Prostate gland (tissue), 2 donors: ENCODE measurements around the gene RAB2B. TPM values are rescaled to one million over a fixed set of nuclear protein-coding genes. Genes with fewer than 3 reads are reported as not detected.
A peak's percentile ranks its signal among the peaks of the same experiment; 100 is the strongest.

ENCODE experiments used
- DNase-seq: peaks from one replicate; pipeline ENCODE4 v3.0.0-alpha.2; 2019; ENCODE audit warnings: low spot score
- H3K27ac ChIP-seq, 2 donors: fragments of 200-600 bp; sonication (generic); 2 replicates each; pipeline ENCODE4 v1.5.1; 2017 to 2019
- H3K27me3 ChIP-seq: fragments of 200-600 bp; sonication (generic); replicated peaks from 2 replicates; pipeline ENCODE4 v1.5.1; 2019; ENCODE audit not compliant: insufficient read depth
- H3K36me3 ChIP-seq, 2 donors: fragments of 200-600 bp; sonication (generic); 1 replicate in 1 of 2; 2 replicates in 1 of 2; pipeline versions ENCODE4 v1.5.1 to v1.8.1; 2017 to 2019
- H3K4me1 ChIP-seq: fragments of 200-600 bp; sonication (generic); replicated peaks from 2 replicates; pipeline ENCODE4 v1.5.1; 2019
- H3K4me3 ChIP-seq, 2 donors: fragments of 200-600 bp; sonication (generic); 2 replicates each; pipeline ENCODE4 v1.5.1; 2017 to 2019
- H3K9me3 ChIP-seq: fragments of 200-600 bp; sonication (generic); 2 replicates; pipeline ENCODE4 v1.5.1; 2017
- POLR2A ChIP-seq: fragments of 450-650 bp; IDR thresholded peaks from one replicate; pipeline ENCODE4 v1.6.1; 2016; ENCODE audit warnings: antibody characterized with exemption, mild to moderate bottlenecking
- POLR2AphosphoS5 ChIP-seq: sonication (generic); formaldehyde crosslinking; IDR thresholded peaks from one replicate; pipeline ENCODE4 v1.6.1; 2017; ENCODE audit warnings: antibody characterized with exemption
- WGBS: methylation state at CpG from one replicate; pipeline ENCODE4 v1.1.5; 2018; 5-methylcytosine and 5-hydroxymethylcytosine counted together
- intact Hi-C: fragments of 100-400 bp; cut with DNase I; formaldehyde crosslinking; loops from one replicate; pipeline ENCODE4 v1.14.2; 2022
- total RNA-seq, 2 donors: library from RNA; depleted of rRNA; stranded (reverse); fragments of >200 nt; gene quantifications; one replicate each; pipeline ENCODE4 v1.1.0, GENCODE V29; 2016
- TF ChIP-seq, protein P1 (sequence below), 4 experiments: fragments of 200-600 bp in 2 of 4; fragments of 450-650 bp in 2 of 4; sonication (generic) in 2 of 4; IDR thresholded peaks; 1 replicate in 3 of 4; 2 replicates in 1 of 4; pipeline ENCODE4 v1.5.1; 2016 to 2019; ENCODE audit warnings: antibody characterized with exemption in 4 of 4, mild to moderate bottlenecking in 2 of 4, moderate library complexity in 2 of 4

RAB2B gene
- total RNA-seq, 2 donors from 2014 or later: 25.1 to 35.9 TPM

GRCh38 chr14:21486640-21487087 lies 9.9 kb upstream of the RAB2B start:
- intact Hi-C loops: no loop called here
- DNase-seq: no peak
- H3K9me3 ChIP-seq: no peaks in the 10 kb centered on the region
- H3K27me3 ChIP-seq: no peaks in the 10 kb centered on the region
- no peak overlapping the region for H3K27ac ChIP-seq
- peaks cover 5 to 12% of the 10 kb centered on the region in 2 donors for H3K36me3 ChIP-seq
- no peaks in the 10 kb centered on the region for H3K4me1 ChIP-seq
- no peak overlapping the region for H3K4me3 ChIP-seq
- 79% methylated on average over 1 of the region's 1 CpG for WGBS
- TF ChIP-seq POLR2A (no peak), POLR2AphosphoS5 (no peak)

DNA sequence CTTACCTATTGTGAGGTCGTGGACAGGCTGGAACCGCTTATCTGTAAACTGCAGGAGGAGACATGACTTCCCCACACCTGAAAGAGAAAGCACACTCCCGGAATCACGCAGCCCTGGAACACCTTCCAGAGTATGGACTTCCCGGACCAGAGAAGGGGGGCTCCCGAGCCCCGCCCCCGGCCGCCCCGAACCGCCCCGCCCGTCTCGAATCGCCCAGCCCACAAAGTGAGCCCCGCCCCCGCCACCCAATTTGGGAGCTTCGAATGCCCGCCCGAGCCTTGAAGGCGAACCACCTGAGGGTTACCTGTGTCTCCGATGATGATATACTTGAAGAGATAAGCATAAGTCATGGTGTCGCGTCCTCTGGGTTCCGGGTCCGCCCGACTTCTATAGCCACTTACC lies 235 bp downstream of the RAB2B start:
- WGBS: under 1% methylated on average over 21 of the region's 27 CpGs
- intact Hi-C loops: loop anchor here (2.0 kb wide), 1 partner anchor 20 kb away; the partner anchor contains the start of gene CHD8
- DNase-seq: peak; percentile 91
- Histone ChIP-seq H3K36me3 (no peaks in the 10 kb centered on the region), H3K4me1 (no peaks in the 10 kb centered on the region), H3K27ac (peak overlapping the region; percentile 93 to 95), H3K4me3 (peak overlapping the region; percentile 84 to 86), H3K9me3 (no peaks in the 10 kb centered on the region), H3K27me3 (no peaks in the 10 kb centered on the region)
- TF ChIP-seq, protein P1, sequence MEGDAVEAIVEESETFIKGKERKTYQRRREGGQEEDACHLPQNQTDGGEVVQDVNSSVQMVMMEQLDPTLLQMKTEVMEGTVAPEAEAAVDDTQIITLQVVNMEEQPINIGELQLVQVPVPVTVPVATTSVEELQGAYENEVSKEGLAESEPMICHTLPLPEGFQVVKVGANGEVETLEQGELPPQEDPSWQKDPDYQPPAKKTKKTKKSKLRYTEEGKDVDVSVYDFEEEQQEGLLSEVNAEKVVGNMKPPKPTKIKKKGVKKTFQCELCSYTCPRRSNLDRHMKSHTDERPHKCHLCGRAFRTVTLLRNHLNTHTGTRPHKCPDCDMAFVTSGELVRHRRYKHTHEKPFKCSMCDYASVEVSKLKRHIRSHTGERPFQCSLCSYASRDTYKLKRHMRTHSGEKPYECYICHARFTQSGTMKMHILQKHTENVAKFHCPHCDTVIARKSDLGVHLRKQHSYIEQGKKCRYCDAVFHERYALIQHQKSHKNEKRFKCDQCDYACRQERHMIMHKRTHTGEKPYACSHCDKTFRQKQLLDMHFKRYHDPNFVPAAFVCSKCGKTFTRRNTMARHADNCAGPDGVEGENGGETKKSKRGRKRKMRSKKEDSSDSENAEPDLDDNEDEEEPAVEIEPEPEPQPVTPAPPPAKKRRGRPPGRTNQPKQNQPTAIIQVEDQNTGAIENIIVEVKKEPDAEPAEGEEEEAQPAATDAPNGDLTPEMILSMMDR (IDR thresholded peaks at IDR 0.05): no peak
- TF ChIP-seq POLR2A (no peak), POLR2AphosphoS5 (peak; percentile 44)

DNA sequence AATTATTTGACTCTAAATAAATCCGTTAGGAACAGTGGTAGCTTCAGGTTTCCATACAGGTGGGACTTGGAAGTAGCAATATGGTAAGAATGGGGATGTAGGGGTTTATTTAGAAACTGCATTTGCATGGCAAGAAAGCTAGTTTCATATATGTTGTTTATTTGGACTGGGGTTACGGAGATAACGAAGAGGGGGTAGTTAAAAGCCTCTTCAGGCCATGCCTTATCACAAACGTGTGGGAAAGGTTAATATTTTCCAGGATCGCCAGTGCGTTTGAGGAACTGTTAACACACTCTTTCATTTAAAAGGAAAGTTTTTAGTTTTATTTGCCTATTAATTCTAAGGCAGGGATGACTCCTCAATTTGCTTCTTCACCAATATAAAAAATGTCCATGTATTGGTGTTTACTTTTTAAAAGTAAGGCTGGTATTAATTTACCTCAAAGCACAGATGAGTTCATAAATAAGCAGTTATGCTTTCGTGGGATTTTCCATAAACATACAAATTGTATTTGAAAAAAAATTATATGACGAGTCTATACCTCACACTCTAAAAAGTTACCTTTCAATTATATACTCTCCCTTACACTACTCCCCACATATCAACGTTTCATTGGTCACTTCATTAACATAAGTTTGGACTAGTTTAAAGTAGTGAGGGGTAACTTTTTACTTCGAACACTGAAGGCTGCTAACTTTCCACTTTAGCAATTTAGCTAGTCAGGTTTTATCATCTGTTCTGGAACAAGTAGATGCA lies 814 bp downstream of the RAB2B start:
- H3K4me3 ChIP-seq: peak overlapping the region; percentile 84 to 86
- no peaks in the 10 kb centered on the region for H3K4me1 ChIP-seq
- TF ChIP-seq POLR2A (no peak), POLR2AphosphoS5 (no peak)
- TF ChIP-seq, protein P1 (IDR thresholded peaks at IDR 0.05): no peak
- WGBS: 36% methylated on average over 10 of the region's 10 CpGs
- no peaks in the 10 kb centered on the region for H3K9me3 ChIP-seq
- H3K36me3 ChIP-seq: no peaks in the 10 kb centered on the region
- H3K27me3 ChIP-seq: no peaks in the 10 kb centered on the region
- peak overlapping the region; percentile 93 to 95 for H3K27ac ChIP-seq
- intact Hi-C loops: loop anchor here (2.0 kb wide), 1 partner anchor 19 kb away; the partner anchor contains the start of gene CHD8
- DNase-seq: no peak

GRCh38 chr14:21467616-21468015 lies 9.1 kb downstream of the RAB2B start:
- intact Hi-C loops: no loop called here
- no peak for DNase-seq
- no peaks in the 10 kb centered on the region for H3K9me3 ChIP-seq
- no peaks in the 10 kb centered on the region for H3K36me3 ChIP-seq
- WGBS: 95% methylated on average over 1 of the region's 1 CpG
- H3K4me1 ChIP-seq: no peaks in the 10 kb centered on the region
- no peak overlapping the region for H3K4me3 ChIP-seq
- no peaks in the 10 kb centered on the region for H3K27me3 ChIP-seq
- TF ChIP-seq, protein P1 (IDR thresholded peaks at IDR 0.05): no peak
- TF ChIP-seq POLR2A: no peak
- TF ChIP-seq POLR2AphosphoS5: no peak
- no peak overlapping the region for H3K27ac ChIP-seq

GRCh38 chr14:21455912-21456667 lies 20.7 kb downstream of the RAB2B start, which contains the start of gene CHD8:
CHD8 (minus strand) TSS chr14:21456123; CDS start chr14:21431643, 24,480 bp downstream.
- peak within 1 kb of the TSS; percentile 91 to 94 for H3K27ac ChIP-seq
- H3K36me3 ChIP-seq: no peaks in the 10 kb centered on the region
- TF ChIP-seq, protein P1 (IDR thresholded peaks at IDR 0.05): peak; percentile 16 to 72 (median 62)
- peak; percentile 77 for TF ChIP-seq POLR2A
- TF ChIP-seq POLR2AphosphoS5: peak; percentile 98
- no peaks in the 10 kb centered on the region for H3K9me3 ChIP-seq
- H3K4me3 ChIP-seq: peak within 1 kb of the TSS; percentile 55 to 59
- peak; percentile 100 for DNase-seq
- no peaks in the 10 kb centered on the region for H3K27me3 ChIP-seq
- H3K4me1 ChIP-seq: peaks cover 5% of the 10 kb centered on the region
- 0% methylated on average over 36 of the region's 36 CpGs for WGBS
- intact Hi-C loops: loop anchor here (1.0 to 5.0 kb wide), 3 partner anchors 19 to 101 kb away; partner anchors contain the start of genes RAB2B and TOX4
